C1 segment of cervical spinal cord (tissue), 14 donors: ENCODE measurements around the gene NCKAP5.

Experiments
- DNase-seq, 14 donors: peaks; one replicate each; lab custom pipeline; 2025; lab: John Stamatoyannopoulos, UW

NCKAP5 gene

DNA sequence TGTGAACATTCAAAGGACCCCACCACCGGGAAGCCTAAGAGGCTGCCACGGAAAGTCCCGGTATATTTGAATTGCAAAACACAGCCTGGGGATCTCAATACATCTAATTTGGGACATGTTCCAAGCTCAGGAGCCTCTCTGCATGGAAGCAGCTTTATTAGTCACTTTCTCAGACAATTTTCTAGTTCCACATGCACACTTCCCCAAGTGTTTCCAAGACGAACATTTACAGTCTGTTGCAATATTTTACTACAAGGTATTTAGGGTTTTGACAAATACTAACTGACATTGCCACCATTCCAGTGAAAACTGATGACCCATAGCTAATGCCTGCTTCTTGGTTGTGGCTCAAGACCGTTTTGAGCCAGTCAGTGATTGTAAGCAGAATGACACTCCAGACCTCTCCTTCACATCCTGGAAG, 145.3 kb downstream of the NCKAP5 start:
- no peak for DNase-seq

DNA sequence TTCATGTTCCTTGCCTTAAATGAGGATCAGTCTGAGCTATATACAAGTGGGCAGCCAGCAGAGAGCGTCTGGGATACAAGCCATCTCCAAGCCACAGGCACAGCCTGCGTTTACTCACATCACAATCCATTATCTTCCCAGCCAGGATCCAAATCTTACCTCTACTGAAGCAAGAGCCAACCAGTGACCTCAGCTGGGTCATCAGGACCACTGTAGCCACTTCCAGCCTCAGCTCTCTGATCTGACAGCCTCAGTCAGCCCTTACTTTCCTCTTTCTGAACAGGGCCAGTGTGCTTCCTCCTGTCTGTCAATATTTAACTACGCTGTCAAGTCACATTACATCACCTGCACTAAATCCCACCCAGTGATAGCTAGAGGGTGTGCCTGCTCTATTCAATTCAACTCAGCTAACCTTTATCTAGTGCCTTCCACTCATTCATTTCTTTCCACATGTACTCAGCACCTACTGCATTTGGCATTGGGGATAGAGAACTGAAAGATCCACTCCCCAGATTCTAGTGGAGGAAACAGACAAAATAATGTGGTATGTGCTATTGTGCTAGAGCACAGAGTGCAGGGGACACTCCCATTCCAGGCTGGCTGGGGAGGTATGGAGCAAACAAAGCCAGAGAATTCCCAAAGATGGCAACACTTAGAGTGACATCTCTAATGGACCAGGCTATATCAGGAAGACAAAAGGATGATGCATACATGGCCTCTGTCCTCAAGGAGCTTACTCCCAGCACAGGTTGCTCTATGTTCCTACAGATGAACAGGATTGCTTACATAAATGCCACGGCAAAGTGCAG, 146.5 kb downstream of the NCKAP5 start:
- peak in 1 of 14 donors; percentile 7 for DNase-seq

DNA sequence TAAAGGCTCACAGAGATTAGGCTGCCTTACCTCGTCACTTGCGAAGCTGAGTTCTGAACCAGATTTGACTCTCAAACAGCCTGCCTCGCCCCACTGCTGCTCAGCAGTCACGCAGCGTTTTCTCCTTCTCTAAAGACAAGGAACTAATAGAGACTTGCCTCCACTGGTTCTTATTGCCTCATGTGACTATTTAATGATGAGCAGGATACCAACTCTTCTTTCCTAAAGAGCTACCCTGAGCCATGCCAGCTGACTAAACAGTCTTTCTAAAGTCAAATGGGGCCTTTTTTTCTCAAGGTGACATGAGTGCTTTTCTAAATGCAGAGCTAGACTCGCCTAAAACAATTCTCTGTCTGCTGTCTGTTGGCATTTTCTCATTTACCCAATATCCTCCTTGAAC, 147.5 kb downstream of the NCKAP5 start:
- DNase-seq: no peak

DNA sequence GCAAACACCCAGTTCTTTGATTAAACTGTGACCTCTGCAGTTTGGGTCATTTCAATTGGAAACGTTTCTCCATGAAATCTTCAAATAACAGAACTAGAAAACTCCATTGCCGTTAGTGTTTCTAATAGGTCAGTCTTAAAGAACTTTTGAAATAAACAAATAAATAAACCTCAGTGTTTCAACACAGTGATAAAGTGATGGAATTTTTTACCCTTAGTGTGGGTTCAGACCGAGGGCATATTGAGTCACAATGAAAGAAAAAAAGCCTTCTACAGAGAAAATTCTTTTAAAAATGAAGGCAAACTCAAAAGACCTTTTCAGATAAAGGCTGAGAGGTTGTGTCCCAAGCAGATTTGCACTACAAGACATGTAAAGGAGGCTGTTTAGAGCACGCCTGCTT, 149.6 kb downstream of the NCKAP5 start:
- no peak for DNase-seq

DNA sequence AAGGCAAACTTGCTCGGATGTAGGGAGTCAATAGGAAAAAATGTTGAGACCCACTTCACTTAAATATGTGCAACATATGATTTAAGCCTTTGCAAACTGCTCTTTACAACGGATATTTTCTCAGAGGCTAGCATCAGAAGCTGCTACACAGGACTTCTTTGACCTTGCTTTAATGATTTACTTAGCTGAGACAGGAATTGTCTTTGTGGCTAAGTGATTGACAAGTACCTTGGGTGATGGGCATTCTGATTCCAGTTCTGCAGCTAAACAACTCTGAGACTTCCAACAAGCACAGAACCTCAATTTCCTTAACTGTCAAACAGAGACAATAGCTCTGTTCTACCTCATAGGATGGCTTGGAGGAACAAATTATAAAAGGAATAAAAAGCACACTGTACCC, 150.2 kb downstream of the NCKAP5 start:
- DNase-seq: no peak

DNA sequence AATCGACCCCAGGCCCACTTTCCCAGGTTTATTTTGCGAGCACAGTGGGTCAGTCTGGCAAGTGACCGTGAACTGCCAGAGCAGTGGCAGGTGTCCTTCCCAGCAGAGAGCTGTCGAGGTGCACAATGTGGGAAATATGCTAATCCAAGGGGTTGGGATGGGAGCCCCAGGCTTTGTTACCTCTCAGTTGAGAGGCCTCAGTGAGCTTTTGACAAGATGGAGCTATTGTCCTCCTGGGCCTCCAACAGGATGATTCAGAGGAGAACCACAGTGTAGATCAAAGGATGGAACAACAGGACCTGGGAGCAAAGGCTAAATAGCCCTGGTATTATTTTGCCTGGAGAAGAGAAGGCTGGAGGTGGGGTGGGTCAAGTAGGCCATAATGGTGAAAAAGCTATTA, 150.8 kb downstream of the NCKAP5 start:
- DNase-seq: no peak

DNA sequence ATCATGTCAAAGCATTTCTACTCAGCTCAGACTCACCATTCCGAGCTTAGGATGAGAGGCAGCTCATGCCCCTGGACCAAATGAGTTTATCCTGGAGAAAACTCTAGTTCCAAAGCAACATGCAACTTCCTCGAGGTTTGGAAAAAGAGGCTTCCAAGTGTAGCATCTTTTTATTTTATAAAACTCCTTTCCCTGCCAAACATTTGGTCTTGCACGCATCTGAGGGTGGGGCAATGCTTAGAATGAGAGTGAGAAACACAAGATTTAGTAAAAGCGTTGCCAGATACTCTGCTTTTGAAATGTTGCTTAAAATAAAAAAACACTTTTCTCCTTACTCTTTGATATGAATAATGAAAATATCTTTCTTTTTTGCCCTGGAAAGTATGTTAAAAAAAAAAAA, 151.5 kb downstream of the NCKAP5 start:
- no peak for DNase-seq

DNA sequence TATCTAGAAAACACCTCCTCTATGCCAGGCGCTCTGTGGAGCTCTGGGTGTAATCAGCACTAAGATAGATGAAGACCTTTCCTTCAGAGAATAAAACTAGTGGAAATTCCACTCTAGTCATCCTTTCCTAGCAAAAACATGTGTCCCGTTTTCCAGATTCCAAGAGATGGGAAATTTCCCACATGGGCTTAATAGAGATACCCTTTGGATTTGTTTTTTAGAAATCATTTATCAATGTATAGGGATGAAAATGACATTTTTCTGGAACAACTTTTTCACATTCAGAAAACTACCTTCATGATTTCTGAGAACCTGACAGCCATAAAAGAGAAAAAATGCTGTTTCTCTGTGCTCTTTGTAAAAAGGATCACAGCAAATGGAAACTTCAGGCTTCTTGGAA, 152.1 kb downstream of the NCKAP5 start:
- no peak for DNase-seq

DNA sequence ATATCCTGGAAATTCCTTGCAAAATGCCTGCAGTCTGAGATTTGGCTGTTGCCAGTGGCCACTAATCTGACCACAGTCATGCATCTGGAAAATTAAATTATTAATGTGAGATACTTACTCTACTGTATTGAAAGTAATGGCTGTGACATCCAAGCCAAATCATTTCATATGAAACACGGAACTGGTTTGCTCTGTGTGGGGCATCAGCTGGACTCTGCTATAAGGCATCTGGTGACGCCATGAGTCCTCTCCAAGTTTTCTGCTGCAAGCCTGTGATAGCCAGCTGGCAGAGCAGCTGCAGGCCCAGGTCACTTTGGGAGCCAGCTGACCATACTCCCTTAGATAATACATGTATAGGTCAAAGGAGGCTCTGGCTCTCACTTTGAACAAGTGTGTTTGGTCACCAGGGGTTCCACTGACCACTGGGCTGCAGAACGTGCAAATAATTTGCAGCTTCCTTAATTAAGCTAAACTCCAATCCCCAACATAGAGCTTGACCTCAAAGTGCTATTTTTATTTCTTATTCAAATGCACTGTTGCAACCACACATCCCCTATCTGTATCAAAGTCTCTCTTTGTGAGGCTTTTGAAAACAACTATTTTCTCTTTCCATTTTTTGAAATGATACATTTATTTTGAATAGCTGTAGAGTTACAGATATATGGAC, 152.9 kb downstream of the NCKAP5 start:
- DNase-seq: no peak

DNA sequence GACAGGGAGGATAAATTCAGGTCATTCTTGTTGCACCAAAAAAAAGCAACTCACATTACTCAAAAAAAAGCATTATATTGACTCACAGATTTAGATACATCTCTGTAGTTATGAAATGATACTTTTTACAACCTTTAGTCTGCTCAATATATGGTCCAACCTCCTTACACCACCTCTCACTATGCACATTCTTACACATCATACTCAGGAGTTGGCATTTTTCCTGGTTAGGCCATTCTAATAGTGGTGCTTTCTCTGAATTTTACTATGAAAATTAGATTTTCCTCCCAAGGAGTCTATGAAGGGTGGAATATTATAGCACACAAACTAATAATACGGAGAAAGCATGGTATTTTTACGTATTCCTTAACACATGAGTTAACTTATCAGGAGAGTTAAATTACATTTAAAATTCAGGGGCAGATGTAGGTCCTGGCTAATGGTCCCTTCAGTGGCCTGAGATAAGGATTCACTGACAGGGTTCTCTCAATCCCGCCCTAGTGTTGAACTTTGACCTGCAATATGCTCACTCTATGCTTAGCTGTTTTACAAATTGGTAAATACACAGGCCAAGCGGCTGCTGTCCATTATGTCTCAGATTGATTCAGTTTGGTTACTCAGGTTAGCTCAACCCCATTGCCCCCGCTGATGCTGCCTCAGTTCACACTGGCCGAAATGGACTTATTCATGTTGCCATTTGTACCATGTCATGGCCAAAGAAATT, 153.6 kb downstream of the NCKAP5 start:
- no peak for DNase-seq

DNA sequence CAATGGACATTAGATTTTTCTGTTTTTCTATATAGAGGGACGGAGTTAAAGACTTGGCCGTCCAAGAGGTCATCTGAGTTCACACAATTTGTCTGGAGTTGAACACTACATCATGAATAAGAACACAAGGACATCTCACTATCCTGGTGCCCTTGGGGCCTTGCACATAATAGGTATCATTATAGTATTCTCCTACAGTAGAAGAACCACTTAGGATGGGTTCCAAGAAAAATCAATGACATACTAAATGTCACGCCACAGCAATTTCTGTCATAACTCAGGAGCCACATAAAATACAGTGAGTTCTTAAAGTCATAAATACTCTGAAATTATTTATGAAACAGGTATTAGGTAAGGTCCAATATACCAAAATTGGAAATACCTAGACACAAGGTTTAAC, 154.4 kb downstream of the NCKAP5 start:
- no peak for DNase-seq

DNA sequence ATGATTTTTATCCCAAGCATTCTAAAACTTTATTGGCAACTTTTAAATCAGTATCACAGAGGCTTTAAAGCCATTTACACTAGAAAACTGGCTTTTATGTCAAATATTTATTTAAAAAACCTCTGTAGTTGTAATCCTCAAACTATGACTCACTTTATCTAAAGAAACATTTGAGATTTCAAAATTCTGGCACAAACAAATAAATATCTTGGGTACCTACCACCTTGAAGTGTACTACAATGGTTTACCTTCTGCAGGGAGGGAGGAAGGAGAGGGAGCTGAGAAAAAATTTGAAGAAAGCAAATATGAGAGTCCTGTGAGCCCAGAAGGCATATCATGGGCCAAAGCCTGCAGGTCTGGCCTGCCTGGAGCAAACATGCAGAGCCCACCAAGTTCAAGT, 155.6 kb downstream of the NCKAP5 start:
- no peak for DNase-seq

DNA sequence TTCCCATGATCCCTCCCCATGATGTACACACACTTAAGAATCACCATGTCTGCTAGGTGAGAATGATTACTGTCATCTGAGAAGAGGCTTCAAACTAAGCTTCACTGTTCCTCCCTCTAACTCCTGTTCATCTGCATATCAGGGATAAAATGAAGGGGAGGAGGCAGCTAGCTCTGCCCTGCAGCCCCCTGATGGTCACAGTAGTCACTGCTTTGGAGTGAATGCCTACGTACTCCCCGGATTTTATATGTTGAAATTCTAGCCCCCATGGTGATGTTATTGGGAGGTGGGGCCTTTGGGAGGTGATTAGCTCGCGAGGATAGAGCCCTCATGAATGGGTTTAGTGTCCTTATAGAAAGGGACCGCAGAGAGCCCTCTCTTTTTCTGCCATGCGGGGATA, 156.4 kb downstream of the NCKAP5 start:
- no peak for DNase-seq

DNA sequence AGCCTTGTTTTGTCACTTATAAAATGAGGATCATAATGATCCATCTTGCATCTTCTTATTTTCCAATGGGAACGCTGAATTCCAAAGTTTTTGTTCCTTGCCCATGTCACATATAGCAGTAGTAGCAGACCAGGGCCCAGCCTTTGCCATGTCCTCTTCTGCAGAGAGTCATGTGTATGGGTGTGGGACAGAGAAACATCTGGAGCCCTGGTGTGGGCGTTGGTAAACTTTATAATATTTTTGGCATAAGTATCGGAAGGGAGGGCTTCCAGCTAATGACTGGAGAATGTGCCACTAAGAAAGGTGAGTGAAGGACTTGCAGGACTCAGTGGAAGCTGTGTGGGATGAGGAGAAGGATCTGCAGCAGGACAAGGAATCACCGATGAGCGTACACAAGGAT, 157.2 kb downstream of the NCKAP5 start:
- no peak for DNase-seq

DNA sequence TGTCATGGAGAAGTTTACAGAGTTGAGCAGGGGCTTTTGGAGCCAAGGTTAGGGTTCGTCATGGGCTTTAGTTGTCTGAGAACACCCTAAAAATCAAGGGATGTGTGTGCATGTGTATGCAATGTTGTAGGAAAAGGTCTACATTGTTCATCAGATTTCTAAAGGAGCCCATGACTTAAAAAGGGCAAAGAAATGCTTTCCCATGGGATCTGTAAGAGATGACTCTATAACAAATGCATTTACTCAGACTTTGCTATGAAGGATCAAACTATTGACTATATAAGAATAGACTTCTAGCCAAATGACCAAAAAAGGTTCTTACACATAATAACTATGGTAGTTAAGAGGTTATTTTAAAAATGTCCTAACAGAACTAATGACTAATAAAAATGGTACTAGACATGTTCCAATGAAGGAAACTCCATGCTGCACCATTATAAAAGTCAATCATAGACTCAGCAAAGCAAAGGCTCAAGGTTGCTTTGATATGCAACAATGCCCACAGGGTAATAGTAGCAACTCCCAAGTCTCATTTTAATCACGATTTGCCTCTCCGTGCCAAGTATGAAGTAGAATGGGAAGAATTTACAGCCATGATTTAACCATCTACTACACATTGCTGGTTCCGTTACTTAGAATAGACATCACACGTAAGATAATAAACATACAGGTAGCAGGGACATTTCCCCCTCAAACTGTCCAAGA, 158.5 kb downstream of the NCKAP5 start:
- no peak for DNase-seq

DNA sequence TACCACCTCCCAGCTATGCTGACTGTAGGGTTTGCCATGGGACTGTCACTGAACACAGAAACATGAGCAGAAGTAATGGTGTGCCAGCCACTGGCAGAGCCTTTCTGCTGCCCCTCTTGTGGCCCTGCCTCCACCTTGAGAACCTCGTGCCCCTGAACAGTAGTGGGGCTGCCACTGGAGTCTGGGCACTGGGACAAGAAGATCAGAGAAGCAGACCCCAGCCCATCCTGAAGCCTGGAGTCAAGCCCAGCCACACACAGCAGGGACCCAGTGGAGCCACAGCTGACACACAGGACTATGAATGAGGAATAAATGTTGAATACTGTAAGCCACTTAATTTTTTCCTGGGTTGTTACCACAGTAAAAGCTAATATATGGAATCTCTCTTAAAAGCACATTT, 159.6 kb downstream of the NCKAP5 start:
- no peak for DNase-seq

DNA sequence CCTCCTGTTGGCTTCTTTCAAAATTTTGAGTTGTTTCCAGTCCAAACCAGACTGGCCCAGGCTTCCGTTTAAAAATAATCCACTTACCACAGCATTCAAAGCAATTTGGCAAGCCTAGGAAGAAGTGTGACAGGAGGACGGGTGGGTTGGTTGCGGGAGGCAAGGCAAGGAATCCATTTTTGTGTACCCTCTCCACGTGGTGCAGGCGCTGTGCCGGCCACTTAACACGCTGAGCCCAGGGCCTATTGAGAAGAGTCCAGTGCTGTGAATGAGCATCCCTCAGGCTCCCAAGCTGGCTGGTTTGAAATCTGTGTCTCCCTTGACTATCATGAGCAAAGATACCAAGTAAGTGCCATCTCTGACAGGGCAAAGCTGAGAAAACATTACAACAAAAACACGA, 160.9 kb downstream of the NCKAP5 start:
- DNase-seq: no peak

DNA sequence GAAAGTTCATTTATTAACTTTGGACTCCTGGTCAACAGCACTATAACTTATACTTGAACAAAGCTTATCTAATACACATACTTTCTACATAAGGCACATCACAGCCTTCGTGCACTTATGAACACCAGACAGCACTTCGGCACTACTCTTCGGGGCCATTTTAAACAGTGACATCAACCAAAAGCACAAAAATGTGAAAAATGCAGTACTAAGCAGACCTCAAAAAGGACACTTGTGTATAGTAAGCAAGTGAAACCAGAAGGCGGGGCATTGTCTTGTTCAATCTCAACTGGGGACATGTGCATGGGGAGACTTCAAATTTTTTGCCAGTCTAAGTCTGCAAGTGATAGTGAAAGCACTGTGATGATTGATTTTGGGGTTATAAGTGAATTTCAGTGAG, 163.0 kb downstream of the NCKAP5 start:
- DNase-seq: no peak

DNA sequence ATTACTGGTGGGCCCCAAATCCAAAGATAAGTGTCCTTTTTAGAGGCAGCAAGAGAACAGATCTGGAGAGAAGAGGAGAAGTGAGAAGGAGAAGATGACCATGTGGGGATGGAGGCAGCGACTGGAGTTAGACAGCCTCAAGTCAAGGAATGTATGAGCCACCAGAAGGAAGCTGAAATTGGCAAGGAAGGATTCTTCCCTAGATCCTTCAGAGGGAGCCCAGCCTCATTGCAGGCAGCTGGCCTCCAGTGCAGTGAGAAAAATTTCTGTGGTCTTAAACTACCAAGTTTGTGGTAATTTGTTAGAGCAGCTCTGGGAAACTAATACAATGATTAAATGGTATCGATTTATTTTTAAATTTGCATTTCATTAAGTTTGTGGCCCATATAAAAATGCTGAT, 167.9 kb downstream of the NCKAP5 start:
- DNase-seq: no peak

DNA sequence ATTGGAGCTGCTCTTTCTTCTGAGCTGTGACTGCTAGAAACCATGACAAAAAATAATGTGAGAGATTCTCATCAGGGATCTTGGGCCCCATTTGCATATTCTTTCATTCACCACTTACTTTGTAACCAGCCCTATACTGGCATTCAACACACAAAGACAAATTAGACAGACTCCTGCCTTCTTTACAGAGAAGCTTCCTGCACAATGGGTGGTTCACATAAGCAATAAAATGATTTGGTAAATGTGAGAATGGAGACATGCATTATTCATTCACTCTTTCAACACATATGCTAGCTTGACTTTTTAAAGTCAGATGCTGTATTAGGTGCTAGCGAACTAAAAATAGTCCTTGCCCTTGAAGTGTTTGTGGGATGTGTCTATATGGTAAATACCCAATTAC, 174.4 kb downstream of the NCKAP5 start:
- no peak for DNase-seq

DNA sequence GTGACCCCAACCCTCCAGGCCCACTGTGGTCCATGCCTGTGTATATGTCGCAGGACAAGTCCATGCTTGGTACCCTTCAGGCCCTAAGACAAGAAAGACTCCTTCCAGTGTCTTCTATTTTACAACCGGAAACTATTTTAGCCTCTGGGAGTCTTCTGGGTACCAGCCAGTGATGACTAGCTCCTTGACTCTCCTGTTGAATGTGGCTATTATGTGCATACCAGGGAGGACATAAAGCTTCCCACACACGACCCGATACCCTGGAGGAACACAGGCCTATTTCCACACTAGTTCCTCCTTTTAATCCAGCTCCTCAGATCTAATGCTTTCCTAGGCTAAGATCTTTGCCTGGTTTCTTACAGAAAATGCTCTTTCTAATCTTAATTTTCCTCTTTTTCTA, 178.1 kb downstream of the NCKAP5 start:
- DNase-seq: no peak

DNA sequence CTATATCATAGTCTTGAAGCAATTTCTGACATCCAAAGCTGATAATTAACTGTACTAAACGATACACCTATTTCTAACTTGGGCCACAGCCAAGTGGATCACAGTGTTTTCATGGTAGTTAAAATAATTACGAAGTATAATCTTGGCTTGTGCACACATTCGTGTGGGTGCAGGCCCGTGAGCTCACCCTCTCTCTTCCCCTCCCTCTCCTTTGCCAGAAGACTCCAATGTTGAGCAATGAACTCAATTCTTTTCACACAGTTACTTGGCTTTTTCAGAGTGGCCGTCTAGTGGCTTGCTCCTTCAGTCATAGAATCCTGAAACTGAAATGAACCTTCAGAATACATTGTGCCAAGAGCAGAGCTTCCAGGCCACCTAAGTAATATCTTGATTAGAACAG, 178.7 kb downstream of the NCKAP5 start:
- DNase-seq: no peak
